Stomach (tissue), 9 donors: Measurements from ENCODE around the gene NIT2. TPM values are rescaled to one million over a fixed set of nuclear protein-coding genes. Genes with fewer than 3 reads are reported as not detected.
"Not testable (repeated sequence)": the region's sequence is repeated elsewhere in the genome, so short reads cannot be mapped to it uniquely, and the experiment has no call there.

Source experiments
- DNase-seq, 2 donors: peaks; one replicate each; pipeline versions ENCODE4 v3.0.0 to v3.0.0-alpha.2; 2013 to 2019
- H3K27ac ChIP-seq, 5 donors: fragments of 200-600 bp in 4 of 5; sonication (generic) in 4 of 5; one replicate each; pipeline ENCODE4 v1.5.1; 2013 to 2019; ENCODE audit warnings: mild to moderate bottlenecking in 1 of 5, moderate library complexity in 1 of 5
- H3K27me3 ChIP-seq, 3 donors: fragments of 200-600 bp; sonication (generic); one replicate each; pipeline ENCODE4 v1.5.1; 2017 to 2019; ENCODE audit warnings: mixed run types in 1 of 3
- H3K36me3 ChIP-seq, 4 donors: fragments of 200-600 bp; sonication (generic); 1 replicate in 3 of 4; 2 replicates in 1 of 4; pipeline ENCODE4 v1.5.1; 2016 to 2019
- H3K4me1 ChIP-seq, 4 donors: fragments of 200-600 bp; sonication (generic); one replicate each; pipeline ENCODE4 v1.5.1; 2016 to 2019
- H3K4me3 ChIP-seq, 4 donors: fragments of 200-600 bp; sonication (generic) in 3 of 4; one replicate each; pipeline ENCODE4 v1.5.1; 2016 to 2019; ENCODE audit warnings: mild to moderate bottlenecking in 1 of 4
- H3K9me3 ChIP-seq, 4 donors: fragments of 200-600 bp; sonication (generic); one replicate each; pipeline ENCODE4 v1.5.1; 2016 to 2019
- EP300 ChIP-seq: sonication (generic); formaldehyde crosslinking; IDR thresholded peaks from one replicate; pipeline ENCODE4 v1.6.1; 2017; ENCODE audit warnings: antibody characterized with exemption
- POLR2A ChIP-seq, 4 donors: fragments of 450-650 bp; IDR thresholded peaks; one replicate each; pipeline ENCODE4 v1.6.1; 2016; ENCODE audit warnings: antibody characterized with exemption in 4 of 4, control low read depth in 2 of 4, mild to moderate bottlenecking in 1 of 4, moderate library complexity in 1 of 4
- POLR2AphosphoS5 ChIP-seq, 3 donors: sonication (generic); formaldehyde crosslinking; IDR thresholded peaks; one replicate each; pipeline ENCODE4 v1.6.1; 2016; ENCODE audit warnings: antibody characterized with exemption in 3 of 3
- WGBS, 5 donors: extraction: QIAGEN DNeasy Blood & Tissue Kit in 3 of 5; methylation state at CpG; one replicate each; pipeline versions ENCODE4 v1.1.5 to v1.1.7; 2013 to 2018; 5-methylcytosine and 5-hydroxymethylcytosine counted together
- intact Hi-C: fragments of 100-400 bp; cut with DNase I; formaldehyde crosslinking; loops from one replicate; pipeline ENCODE4 v1.15.1; 2023; ENCODE audit warnings: low total_unique reads
- polyA plus RNA-seq, 3 donors: library from polyadenylated mRNA; stranded (reverse); fragments of 200-250 nt; gene quantifications; one replicate each; pipeline ENCODE4 v1.2.3, GENCODE V29; 2013
- total RNA-seq, 5 donors: library from RNA; depleted of rRNA; stranded (reverse); fragments of >200 nt; gene quantifications; one replicate each; pipeline versions ENCODE4 v1.1.0 to v1.2.3, GENCODE V29; 2014 to 2016
- TF ChIP-seq, protein P1 (sequence below), 7 experiments: fragments of 450-650 bp in 4 of 7; fragments of 200-600 bp in 3 of 7; sonication (generic) in 3 of 7; IDR thresholded peaks; one replicate each; pipeline ENCODE4 v1.5.1; 2016 to 2019; ENCODE audit warnings: antibody characterized with exemption in 7 of 7, control low read depth in 2 of 7, mild to moderate bottlenecking in 1 of 7
- donor health status: healthy with polysubstance abuse.
- donor health status: Bipolar disorder and iron deficiency.
- donor health status: healthy.

Gene NIT2
- total and polyA plus RNA-seq, 8 donors, result 4.3 to 53.1 (median 29.6) TPM

DNA sequence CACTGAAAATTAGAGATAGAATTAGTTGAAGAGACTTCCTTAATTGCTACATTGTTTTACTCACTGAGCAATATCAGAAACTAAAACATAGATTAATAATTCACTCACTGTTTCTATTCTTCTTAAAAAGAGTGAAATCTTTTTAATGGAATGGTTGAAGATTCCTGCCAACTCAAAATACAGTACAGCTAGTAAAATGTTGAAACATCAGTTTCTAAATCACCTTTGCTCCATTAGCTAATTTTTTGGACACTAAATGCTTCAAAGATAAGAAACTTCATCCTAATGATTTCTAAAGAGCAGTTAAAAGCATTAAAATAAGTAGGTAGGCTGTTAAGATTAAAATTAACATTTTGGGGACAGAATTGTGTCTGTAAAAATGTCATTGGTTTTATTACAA lies 10.5 kb upstream of the NIT2 start:
- Histone ChIP-seq H3K27ac (no peak overlapping the region), H3K9me3 (no peaks in the 10 kb centered on the region), H3K4me3 (no peak overlapping the region), H3K4me1 (no peaks in the 10 kb centered on the region), H3K36me3 (peaks cover 9 to 54% (median 46%) of the 10 kb centered on the region in 4 donors), H3K27me3 (no peaks in the 10 kb centered on the region)
- intact Hi-C loops, result no loop called here
- no peak for DNase-seq
- TF ChIP-seq POLR2AphosphoS5 (IDR thresholded peaks at IDR 0.05) (no peak), POLR2A (IDR thresholded peaks at IDR 0.05) (no peak), EP300 (no peak)
- TF ChIP-seq, protein P1, sequence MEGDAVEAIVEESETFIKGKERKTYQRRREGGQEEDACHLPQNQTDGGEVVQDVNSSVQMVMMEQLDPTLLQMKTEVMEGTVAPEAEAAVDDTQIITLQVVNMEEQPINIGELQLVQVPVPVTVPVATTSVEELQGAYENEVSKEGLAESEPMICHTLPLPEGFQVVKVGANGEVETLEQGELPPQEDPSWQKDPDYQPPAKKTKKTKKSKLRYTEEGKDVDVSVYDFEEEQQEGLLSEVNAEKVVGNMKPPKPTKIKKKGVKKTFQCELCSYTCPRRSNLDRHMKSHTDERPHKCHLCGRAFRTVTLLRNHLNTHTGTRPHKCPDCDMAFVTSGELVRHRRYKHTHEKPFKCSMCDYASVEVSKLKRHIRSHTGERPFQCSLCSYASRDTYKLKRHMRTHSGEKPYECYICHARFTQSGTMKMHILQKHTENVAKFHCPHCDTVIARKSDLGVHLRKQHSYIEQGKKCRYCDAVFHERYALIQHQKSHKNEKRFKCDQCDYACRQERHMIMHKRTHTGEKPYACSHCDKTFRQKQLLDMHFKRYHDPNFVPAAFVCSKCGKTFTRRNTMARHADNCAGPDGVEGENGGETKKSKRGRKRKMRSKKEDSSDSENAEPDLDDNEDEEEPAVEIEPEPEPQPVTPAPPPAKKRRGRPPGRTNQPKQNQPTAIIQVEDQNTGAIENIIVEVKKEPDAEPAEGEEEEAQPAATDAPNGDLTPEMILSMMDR (IDR thresholded peaks at IDR 0.05), result no peak

DNA sequence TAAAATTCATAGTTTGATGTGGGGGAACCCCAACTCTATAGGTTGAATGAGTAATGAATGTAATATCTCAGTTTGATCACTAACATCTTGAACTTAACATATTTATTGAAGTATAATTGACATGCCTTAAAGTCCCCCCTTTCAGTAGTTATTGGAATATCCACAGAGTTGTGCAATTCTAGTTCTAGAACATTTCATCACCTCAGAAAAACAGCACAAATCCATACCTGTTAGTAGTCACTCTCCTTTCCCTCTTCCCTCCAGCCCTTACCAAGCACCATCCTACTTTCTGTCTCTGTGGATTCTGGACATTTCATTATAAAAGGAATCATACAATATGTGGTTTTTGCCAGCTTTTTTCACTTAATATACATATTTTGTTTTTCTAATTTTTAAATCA lies 8.7 kb upstream of the NIT2 start:
- H3K27ac ChIP-seq, result no peak overlapping the region
- no peak for DNase-seq
- H3K9me3 ChIP-seq, result no peaks in the 10 kb centered on the region
- H3K27me3 ChIP-seq, result no peaks in the 10 kb centered on the region
- TF ChIP-seq POLR2A (IDR thresholded peaks at IDR 0.05) (no peak), POLR2AphosphoS5 (IDR thresholded peaks at IDR 0.05) (no peak), EP300 (no peak)
- TF ChIP-seq, protein P1 (IDR thresholded peaks at IDR 0.05), result no peak
- intact Hi-C loops, result no loop called here
- H3K36me3 ChIP-seq, result peaks cover 0 to 38% (median 30%) of the 10 kb centered on the region in 4 donors
- H3K4me3 ChIP-seq, result no peak overlapping the region
- no peaks in the 10 kb centered on the region for H3K4me1 ChIP-seq

DNA sequence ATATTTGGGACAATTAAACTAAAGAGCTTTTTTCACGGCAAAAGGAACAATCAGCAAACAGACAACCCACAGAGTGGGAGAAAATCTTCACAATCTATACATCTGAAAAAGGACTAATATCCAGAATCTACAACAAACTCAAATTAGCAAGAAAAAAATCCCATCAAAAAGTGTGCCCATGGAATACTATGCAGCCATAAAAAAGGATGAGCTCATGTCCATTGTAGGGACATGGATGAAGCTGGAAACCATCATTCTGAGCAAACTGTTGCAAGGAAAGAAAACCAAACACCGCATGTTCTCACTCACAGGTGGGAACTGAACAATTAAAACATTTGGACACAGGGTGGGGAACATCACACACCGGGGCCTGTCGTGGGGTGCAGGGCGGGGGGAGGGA lies 7.2 kb upstream of the NIT2 start:
- H3K9me3 ChIP-seq, H3K4me1 ChIP-seq, H3K27ac ChIP-seq, intact Hi-C loops, H3K27me3 ChIP-seq, H3K4me3 ChIP-seq, DNase-seq: not testable (repeated sequence)
- 97 to 98% (median 97%) methylated on average over 5 of the region's 5 CpGs for WGBS, 5 donors
- peaks cover 0 to 25% (median 17%) of the 10 kb centered on the region in 4 donors for H3K36me3 ChIP-seq

DNA sequence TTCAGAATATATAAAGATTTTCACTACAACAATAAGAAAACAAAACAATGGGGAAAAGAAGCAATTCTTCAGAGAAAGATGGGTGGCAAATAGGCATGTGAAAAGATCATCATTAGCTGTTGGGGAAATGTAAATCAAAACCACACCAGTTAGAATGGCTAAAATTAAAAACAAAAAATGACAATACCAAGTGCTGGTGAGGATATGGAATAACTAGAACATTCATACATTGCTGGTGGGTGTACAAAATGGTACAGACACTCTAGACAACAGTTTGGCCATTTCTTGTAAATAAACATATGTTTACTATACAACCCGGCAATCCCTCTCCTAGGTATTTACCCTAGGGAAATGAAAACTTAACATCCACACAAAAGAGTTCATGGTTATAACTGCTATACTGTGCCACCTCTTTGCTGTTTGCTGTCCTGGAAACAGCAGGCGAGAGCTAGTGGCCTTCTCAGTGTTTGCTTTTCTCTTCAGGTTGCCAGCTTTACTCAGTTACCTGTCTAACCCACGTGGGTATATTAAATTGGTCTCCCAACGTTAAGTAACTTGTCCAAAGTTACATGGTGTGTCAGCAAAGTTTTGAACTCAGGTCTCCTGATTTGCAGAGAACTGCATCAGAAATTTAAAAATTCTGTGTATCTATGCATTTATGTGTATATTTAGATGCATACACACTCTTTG lies 4.6 kb upstream of the NIT2 start:
- Histone ChIP-seq H3K27ac (no peak overlapping the region), H3K4me1 (peaks cover 1 to 10% (median 6%) of the 10 kb centered on the region in 4 donors), H3K4me3 (no peak overlapping the region), H3K9me3 (no peaks in the 10 kb centered on the region), H3K36me3 (peaks cover 0 to 23% (median 3%) of the 10 kb centered on the region in 4 donors), H3K27me3 (no peaks in the 10 kb centered on the region)
- intact Hi-C loops, result no loop called here
- peak in 1 of 2 donors; percentile 14 for DNase-seq
- 34 to 59% (median 47%) methylated on average over 4 of the region's 4 CpGs for WGBS, 5 donors
- TF ChIP-seq POLR2AphosphoS5 (IDR thresholded peaks at IDR 0.05), result no peak
- TF ChIP-seq POLR2A (IDR thresholded peaks at IDR 0.05), result no peak
- TF ChIP-seq, protein P1 (IDR thresholded peaks at IDR 0.05), result no peak
- no peak for TF ChIP-seq EP300

DNA sequence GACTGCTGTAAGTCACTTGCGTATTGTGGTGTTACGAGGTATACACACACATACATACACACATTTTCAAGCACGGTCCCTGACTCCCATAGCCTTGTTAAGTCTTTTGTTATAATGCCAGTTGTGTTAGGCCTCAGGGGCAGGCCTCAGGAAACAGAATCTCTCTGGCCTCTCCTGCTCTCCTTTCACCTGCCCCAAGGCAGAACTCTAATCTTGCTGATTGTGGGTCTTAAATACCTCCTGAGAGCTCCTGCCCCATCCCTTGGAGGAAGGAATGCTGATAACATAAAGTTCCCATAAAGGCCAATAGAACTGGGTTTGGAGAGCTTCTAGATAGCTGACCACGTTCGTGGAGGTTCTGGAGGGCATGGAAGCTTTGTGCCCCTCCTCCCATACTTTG lies 3.9 kb upstream of the NIT2 start:
- Histone ChIP-seq H3K27me3 (no peaks in the 10 kb centered on the region), H3K36me3 (peaks cover 0 to 17% (median under 1%) of the 10 kb centered on the region in 4 donors), H3K9me3 (no peaks in the 10 kb centered on the region), H3K27ac (no peak overlapping the region), H3K4me3 (no peak overlapping the region), H3K4me1 (peaks cover 4 to 16% (median 12%) of the 10 kb centered on the region in 4 donors)
- WGBS, 5 donors, result 78 to 90% (median 88%) methylated on average over 5 of the region's 5 CpGs
- intact Hi-C loops, result no loop called here
- no peak for DNase-seq
- TF ChIP-seq EP300 (no peak), POLR2AphosphoS5 (IDR thresholded peaks at IDR 0.05) (no peak), POLR2A (IDR thresholded peaks at IDR 0.05) (no peak)
- TF ChIP-seq, protein P1 (IDR thresholded peaks at IDR 0.05), result no peak
